ENCODE results near the gene YBX1.

Gene YBX1

GRCh38 chr1:42733415-42734200 is 51.4 kb downstream of the YBX1 start:
- Mint-ChIP-seq H3K27me3 (no peaks in the 10 kb centered on the region), H3K4me1 (ENCODE audit: low read depth) (peaks cover 33% of the 10 kb centered on the region), H3K36me3 (ENCODE audit: low read depth) (no peaks in the 10 kb centered on the region), H3K4me3 (no peak overlapping the region), H3K9me3 (no peaks in the 10 kb centered on the region), H3K27ac (peak overlapping the region; percentile 42)
- intact Hi-C loops (cut with micrococcal nuclease): no loop called here

- intact Hi-C loops (cut with micrococcal nuclease): no loop called here
- Mint-ChIP-seq H3K9me3 (no peaks in the 10 kb centered on the region), H3K36me3 (ENCODE audit: low read depth) (no peaks in the 10 kb centered on the region)
Observed at GRCh38 chr1:42734201-42735035, 52.2 kb downstream of the YBX1 start.

GRCh38 chr1:42735056-42735455 is 52.8 kb downstream of the YBX1 start:
- no peak overlapping the region for H3K4me3 Mint-ChIP-seq
- no peaks in the 10 kb centered on the region for H3K36me3 Mint-ChIP-seq (ENCODE audit: low read depth)
- H3K27me3 Mint-ChIP-seq: no peaks in the 10 kb centered on the region
- H3K9me3 Mint-ChIP-seq: no peaks in the 10 kb centered on the region
- peaks cover 38% of the 10 kb centered on the region for H3K4me1 Mint-ChIP-seq (ENCODE audit: low read depth)
- intact Hi-C loops (cut with micrococcal nuclease): no loop called here
- no peak overlapping the region for H3K27ac Mint-ChIP-seq

More at GRCh38 chr1:42734201-42735035, 52.2 kb downstream of the YBX1 start:
- H3K27me3 Mint-ChIP-seq: no peaks in the 10 kb centered on the region
- H3K27ac Mint-ChIP-seq: peak overlapping the region; percentile 42
- H3K4me3 Mint-ChIP-seq: no peak overlapping the region
- peaks cover 34% of the 10 kb centered on the region for H3K4me1 Mint-ChIP-seq (ENCODE audit: low read depth)

GRCh38 chr1:42735477-42736105 is 53.4 kb downstream of the YBX1 start:
- H3K4me3 Mint-ChIP-seq: no peak overlapping the region
- peak overlapping the region; percentile 82 for H3K27ac Mint-ChIP-seq
- H3K27me3 Mint-ChIP-seq: no peaks in the 10 kb centered on the region
- H3K4me1 Mint-ChIP-seq (ENCODE audit: low read depth): peaks cover 38% of the 10 kb centered on the region
- H3K36me3 Mint-ChIP-seq (ENCODE audit: low read depth): no peaks in the 10 kb centered on the region
- intact Hi-C loops (cut with micrococcal nuclease): no loop called here
- H3K9me3 Mint-ChIP-seq: no peaks in the 10 kb centered on the region

GRCh38 chr1:42736152-42736551 is 53.9 kb downstream of the YBX1 start:
- H3K27ac Mint-ChIP-seq: peak overlapping the region; percentile 82
- peaks cover 38% of the 10 kb centered on the region for H3K4me1 Mint-ChIP-seq (ENCODE audit: low read depth)
- intact Hi-C loops (cut with micrococcal nuclease): no loop called here
- H3K27me3 Mint-ChIP-seq: no peaks in the 10 kb centered on the region
- no peaks in the 10 kb centered on the region for H3K9me3 Mint-ChIP-seq
- peak overlapping the region; percentile 11 for H3K4me3 Mint-ChIP-seq
- H3K36me3 Mint-ChIP-seq (ENCODE audit: low read depth): no peaks in the 10 kb centered on the region

- Mint-ChIP-seq H3K9me3 (no peaks in the 10 kb centered on the region), H3K4me3 (peak overlapping the region; percentile 13), H3K4me1 (ENCODE audit: low read depth) (peaks cover 38% of the 10 kb centered on the region), H3K27ac (peak overlapping the region; percentile 82), H3K27me3 (no peaks in the 10 kb centered on the region), H3K36me3 (ENCODE audit: low read depth) (no peaks in the 10 kb centered on the region)
- intact Hi-C loops (cut with micrococcal nuclease): no loop called here
Observed at GRCh38 chr1:42736571-42737200, 54.5 kb downstream of the YBX1 start.

GRCh38 chr1:42737257-42737656 is 55.0 kb downstream of the YBX1 start:
- intact Hi-C loops (cut with micrococcal nuclease): no loop called here
- Mint-ChIP-seq H3K4me1 (ENCODE audit: low read depth) (peaks cover 37% of the 10 kb centered on the region), H3K4me3 (peak overlapping the region; percentile 13), H3K27ac (peak overlapping the region; percentile 82), H3K9me3 (no peaks in the 10 kb centered on the region), H3K36me3 (ENCODE audit: low read depth) (no peaks in the 10 kb centered on the region), H3K27me3 (no peaks in the 10 kb centered on the region)

GRCh38 chr1:42737986-42738677 is 55.9 kb downstream of the YBX1 start:
- no peaks in the 10 kb centered on the region for H3K9me3 Mint-ChIP-seq
- no peaks in the 10 kb centered on the region for H3K27me3 Mint-ChIP-seq
- no peak overlapping the region for H3K4me3 Mint-ChIP-seq
- intact Hi-C loops (cut with micrococcal nuclease): no loop called here
- H3K36me3 Mint-ChIP-seq (ENCODE audit: low read depth): no peaks in the 10 kb centered on the region
- H3K4me1 Mint-ChIP-seq (ENCODE audit: low read depth): peaks cover 33% of the 10 kb centered on the region
- H3K27ac Mint-ChIP-seq: peak overlapping the region; percentile 82

- Mint-ChIP-seq H3K9me3 (no peaks in the 10 kb centered on the region), H3K27me3 (no peaks in the 10 kb centered on the region), H3K4me3 (no peak overlapping the region), H3K36me3 (ENCODE audit: low read depth) (no peaks in the 10 kb centered on the region), H3K4me1 (ENCODE audit: low read depth) (peaks cover 33% of the 10 kb centered on the region), H3K27ac (peak overlapping the region; percentile 82)
- intact Hi-C loops (cut with micrococcal nuclease): no loop called here
Observed at GRCh38 chr1:42738678-42739226, 56.5 kb downstream of the YBX1 start.

GRCh38 chr1:42739753-42740700 is 57.8 kb downstream of the YBX1 start, which contains the start of gene CLDN19:
CLDN19 (minus strand) TSS chr1:42740236; CDS start chr1:42740063, 173 bp downstream.
- H3K27me3 Mint-ChIP-seq: no peaks in the 10 kb centered on the region
- H3K9me3 Mint-ChIP-seq: no peaks in the 10 kb centered on the region
- peaks cover 33% of the 10 kb centered on the region for H3K4me1 Mint-ChIP-seq (ENCODE audit: low read depth)
- peak within 1 kb of the TSS; percentile 62 for H3K27ac Mint-ChIP-seq
- H3K4me3 Mint-ChIP-seq: no peak within 1 kb of the TSS
- intact Hi-C loops (cut with micrococcal nuclease): no loop called here
- no peaks in the 10 kb centered on the region for H3K36me3 Mint-ChIP-seq (ENCODE audit: low read depth)

- no peak overlapping the region for H3K4me3 Mint-ChIP-seq
- peak overlapping the region; percentile 62 for H3K27ac Mint-ChIP-seq
- H3K36me3 Mint-ChIP-seq (ENCODE audit: low read depth): peaks cover 9% of the 10 kb centered on the region
- H3K9me3 Mint-ChIP-seq: no peaks in the 10 kb centered on the region
- peaks cover 30% of the 10 kb centered on the region for H3K4me1 Mint-ChIP-seq (ENCODE audit: low read depth)
- intact Hi-C loops (cut with micrococcal nuclease): no loop called here
- no peaks in the 10 kb centered on the region for H3K27me3 Mint-ChIP-seq
Observed at GRCh38 chr1:42740851-42741580, 58.8 kb downstream of the YBX1 start.

- H3K36me3 Mint-ChIP-seq (ENCODE audit: low read depth): peaks cover 16% of the 10 kb centered on the region
- intact Hi-C loops (cut with micrococcal nuclease): no loop called here
- no peak overlapping the region for H3K27ac Mint-ChIP-seq
- H3K4me3 Mint-ChIP-seq: no peak overlapping the region
- H3K9me3 Mint-ChIP-seq: no peaks in the 10 kb centered on the region
- H3K27me3 Mint-ChIP-seq: no peaks in the 10 kb centered on the region
- H3K4me1 Mint-ChIP-seq (ENCODE audit: low read depth): peaks cover 23% of the 10 kb centered on the region
Observed at GRCh38 chr1:42741706-42742105, 59.5 kb downstream of the YBX1 start.

Data from dendritic cell treated with granulocyte-macrophage colony-stimulating factor and Interleukin-4, amounts not matched to agents 40 ng/mL and 50 ng/mL, for 4 days (primary cell).